Uterus (tissue), 4 donors: ENCODE results near the gene PLXDC2. TPM values are rescaled to one million over a fixed set of nuclear protein-coding genes. Genes with fewer than 3 reads are reported as not detected.

Source experiments
- DNase-seq, 2 donors: peaks; one replicate each; pipeline ENCODE4 v3.0.0-alpha.2; 2019 to 2020
- H3K27ac ChIP-seq, 2 donors: fragments of 200-600 bp; sonication (generic); 1 replicate in 1 of 2; 2 replicates in 1 of 2; pipeline ENCODE4 v1.5.1; 2016 to 2018
- H3K27me3 ChIP-seq, 2 donors: fragments of 200-600 bp; sonication (generic); one replicate each; pipeline ENCODE4 v1.5.1; 2018 to 2019; ENCODE audit warnings: control low read depth in 1 of 2
- H3K36me3 ChIP-seq, 2 donors: fragments of 200-600 bp; sonication (generic); one replicate each; pipeline ENCODE4 v1.5.1; 2019; ENCODE audit warnings: control low read depth in 1 of 2
- H3K4me1 ChIP-seq, 2 donors: fragments of 200-600 bp; sonication (generic); one replicate each; pipeline ENCODE4 v1.5.1; 2018 to 2019; ENCODE audit warnings: control low read depth in 1 of 2
- H3K4me3 ChIP-seq, 2 donors: fragments of 200-600 bp; sonication (generic); 1 replicate in 1 of 2; 2 replicates in 1 of 2; pipeline ENCODE4 v1.5.1; 2018 to 2019; ENCODE audit warnings: mild to moderate bottlenecking in 1 of 2
- H3K9me3 ChIP-seq, 2 donors: fragments of 200-600 bp; sonication (generic); one replicate each; pipeline ENCODE4 v1.5.1; 2019; ENCODE audit warnings: control low read depth in 1 of 2
- POLR2A ChIP-seq, 2 donors: fragments of 450-650 bp; IDR thresholded peaks; one replicate each; pipeline ENCODE4 v1.6.1; 2016; ENCODE audit warnings: antibody characterized with exemption in 2 of 2, mild to moderate bottlenecking in 1 of 2, moderate library complexity in 1 of 2
- intact Hi-C: fragments of 100-400 bp; cut with DNase I; formaldehyde crosslinking; loops from one replicate; pipeline ENCODE4 v1.15.1; 2023; ENCODE audit warnings: low total_unique reads
- total RNA-seq, 4 donors: library from RNA; depleted of rRNA in 3 of 4; stranded (reverse); fragments of >200 nt in 3 of 4; gene quantifications; one replicate each; pipeline versions ENCODE4 v1.1.0 to v1.2.4, GENCODE V29; 2014 to 2023
- TF ChIP-seq, protein P1 (sequence below), 4 experiments: fragments of 200-600 bp in 2 of 4; fragments of 450-650 bp in 2 of 4; sonication (generic) in 2 of 4; IDR thresholded peaks; one replicate each; pipeline ENCODE4 v1.5.1; 2016 to 2019; ENCODE audit warnings: antibody characterized with exemption in 4 of 4, mild to moderate bottlenecking in 2 of 4, moderate library complexity in 1 of 4
- donor health status: DM: yes; HTN: yes; CAD: no.

Gene PLXDC2
- total RNA-seq, 4 donors from 2014 or later, result 39.4 to 59.2 (median 52.2) TPM

DNA sequence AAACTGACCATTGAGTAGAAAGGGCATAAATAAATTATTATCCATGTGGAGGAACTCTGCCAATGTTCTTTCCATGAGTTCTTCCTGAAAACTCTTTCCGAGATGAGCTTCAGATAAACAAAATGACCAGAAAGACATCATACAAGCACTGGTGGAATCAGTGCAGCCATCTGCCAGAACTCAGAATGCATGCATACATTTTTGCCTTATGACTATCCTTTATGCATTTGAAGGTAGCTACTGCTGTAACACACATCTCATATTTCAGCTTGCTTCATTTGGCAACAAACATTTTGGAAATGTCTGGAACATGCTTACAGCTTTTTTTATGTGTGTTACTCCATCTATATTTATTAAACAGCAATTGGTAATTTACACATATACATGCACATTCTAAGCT, 448.9 kb downstream of the PLXDC2 start:
- TF ChIP-seq, protein P1, sequence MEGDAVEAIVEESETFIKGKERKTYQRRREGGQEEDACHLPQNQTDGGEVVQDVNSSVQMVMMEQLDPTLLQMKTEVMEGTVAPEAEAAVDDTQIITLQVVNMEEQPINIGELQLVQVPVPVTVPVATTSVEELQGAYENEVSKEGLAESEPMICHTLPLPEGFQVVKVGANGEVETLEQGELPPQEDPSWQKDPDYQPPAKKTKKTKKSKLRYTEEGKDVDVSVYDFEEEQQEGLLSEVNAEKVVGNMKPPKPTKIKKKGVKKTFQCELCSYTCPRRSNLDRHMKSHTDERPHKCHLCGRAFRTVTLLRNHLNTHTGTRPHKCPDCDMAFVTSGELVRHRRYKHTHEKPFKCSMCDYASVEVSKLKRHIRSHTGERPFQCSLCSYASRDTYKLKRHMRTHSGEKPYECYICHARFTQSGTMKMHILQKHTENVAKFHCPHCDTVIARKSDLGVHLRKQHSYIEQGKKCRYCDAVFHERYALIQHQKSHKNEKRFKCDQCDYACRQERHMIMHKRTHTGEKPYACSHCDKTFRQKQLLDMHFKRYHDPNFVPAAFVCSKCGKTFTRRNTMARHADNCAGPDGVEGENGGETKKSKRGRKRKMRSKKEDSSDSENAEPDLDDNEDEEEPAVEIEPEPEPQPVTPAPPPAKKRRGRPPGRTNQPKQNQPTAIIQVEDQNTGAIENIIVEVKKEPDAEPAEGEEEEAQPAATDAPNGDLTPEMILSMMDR (IDR thresholded peaks at IDR 0.05), result no peak
- no peak for TF ChIP-seq POLR2A (IDR thresholded peaks at IDR 0.05)
- Histone ChIP-seq H3K4me3 (no peak overlapping the region), H3K27me3 (no peaks in the 10 kb centered on the region), H3K27ac (no peak overlapping the region), H3K4me1 (no peaks in the 10 kb centered on the region), H3K36me3 (no peaks in the 10 kb centered on the region), H3K9me3 (no peaks in the 10 kb centered on the region)
- intact Hi-C loops, result no loop called here
- DNase-seq, result no peak

DNA sequence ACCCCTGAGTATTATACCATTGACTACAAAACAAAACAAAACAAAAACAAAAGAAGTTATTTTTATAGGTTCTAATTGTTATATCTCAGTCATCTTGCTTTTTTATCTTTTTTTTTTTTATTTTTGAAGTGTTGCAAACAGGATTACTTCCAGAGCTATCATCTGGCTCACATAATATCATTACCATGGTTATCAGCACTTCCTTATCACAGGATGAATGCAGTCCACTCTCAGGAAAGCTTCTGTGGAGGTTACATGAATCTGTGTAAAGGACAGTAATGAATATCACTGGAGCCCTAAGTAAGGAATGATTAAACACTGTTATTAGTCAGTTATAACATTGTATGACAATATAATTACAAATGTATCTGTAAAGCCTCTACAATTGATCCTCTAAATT, 451.5 kb downstream of the PLXDC2 start:
- Histone ChIP-seq H3K9me3 (no peaks in the 10 kb centered on the region), H3K27ac (no peak overlapping the region), H3K36me3 (no peaks in the 10 kb centered on the region), H3K4me1 (no peaks in the 10 kb centered on the region), H3K27me3 (no peaks in the 10 kb centered on the region), H3K4me3 (no peak overlapping the region)
- intact Hi-C loops, result no loop called here
- TF ChIP-seq POLR2A (IDR thresholded peaks at IDR 0.05), result no peak
- TF ChIP-seq, protein P1 (IDR thresholded peaks at IDR 0.05), result no peak
- DNase-seq, result no peak

DNA sequence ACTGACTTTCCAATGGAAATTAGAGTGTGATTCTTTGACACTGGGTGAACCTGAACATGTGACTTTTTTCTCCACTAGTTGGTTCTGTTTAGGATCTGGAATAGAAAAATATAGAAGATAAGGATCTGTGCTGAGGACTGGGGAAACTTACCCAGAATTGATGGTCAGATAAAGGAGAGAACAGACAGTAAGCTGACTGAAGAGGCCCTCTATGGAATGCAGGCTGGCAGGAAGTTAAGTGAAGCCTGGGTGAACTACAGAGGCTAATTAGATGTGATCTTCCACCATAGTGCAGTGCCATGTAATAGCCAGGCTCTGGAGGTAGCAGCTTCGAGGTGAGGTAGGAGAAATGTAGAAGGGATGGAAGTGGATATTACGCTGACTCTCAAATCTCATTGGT, 455.3 kb downstream of the PLXDC2 start:
- H3K4me3 ChIP-seq, result no peak overlapping the region
- TF ChIP-seq POLR2A (IDR thresholded peaks at IDR 0.05), result no peak
- TF ChIP-seq, protein P1 (IDR thresholded peaks at IDR 0.05), result no peak
- no peaks in the 10 kb centered on the region for H3K4me1 ChIP-seq
- H3K27ac ChIP-seq, result no peak overlapping the region
- intact Hi-C loops, result no loop called here
- H3K27me3 ChIP-seq, result no peaks in the 10 kb centered on the region
- H3K36me3 ChIP-seq, result no peaks in the 10 kb centered on the region
- no peak for DNase-seq
- H3K9me3 ChIP-seq, result no peaks in the 10 kb centered on the region

DNA sequence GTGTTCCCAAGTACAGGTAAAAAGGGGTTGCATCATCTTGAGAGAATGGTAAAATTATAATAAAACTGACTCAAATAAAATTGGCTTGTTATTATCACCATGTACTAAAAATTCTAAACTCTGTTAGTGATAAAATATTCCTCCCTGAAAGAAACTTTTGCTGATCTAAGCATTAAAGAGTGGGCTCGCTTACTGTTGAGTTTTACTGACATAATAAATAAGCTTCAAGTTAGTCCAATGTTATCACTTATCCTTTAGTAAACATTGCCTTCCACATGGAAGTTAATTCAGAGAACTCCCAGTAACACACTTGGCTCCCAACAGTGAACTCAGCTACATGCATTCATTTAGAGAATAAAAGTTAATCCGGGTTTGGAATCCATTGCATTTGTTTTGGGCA, 456.4 kb downstream of the PLXDC2 start:
- DNase-seq, result no peak
- no peak overlapping the region for H3K4me3 ChIP-seq
- no peaks in the 10 kb centered on the region for H3K27me3 ChIP-seq
- no peaks in the 10 kb centered on the region for H3K4me1 ChIP-seq
- TF ChIP-seq, protein P1 (IDR thresholded peaks at IDR 0.05), result no peak
- TF ChIP-seq POLR2A (IDR thresholded peaks at IDR 0.05), result no peak
- no peaks in the 10 kb centered on the region for H3K36me3 ChIP-seq
- H3K9me3 ChIP-seq, result no peaks in the 10 kb centered on the region
- intact Hi-C loops, result no loop called here
- H3K27ac ChIP-seq, result no peak overlapping the region

DNA sequence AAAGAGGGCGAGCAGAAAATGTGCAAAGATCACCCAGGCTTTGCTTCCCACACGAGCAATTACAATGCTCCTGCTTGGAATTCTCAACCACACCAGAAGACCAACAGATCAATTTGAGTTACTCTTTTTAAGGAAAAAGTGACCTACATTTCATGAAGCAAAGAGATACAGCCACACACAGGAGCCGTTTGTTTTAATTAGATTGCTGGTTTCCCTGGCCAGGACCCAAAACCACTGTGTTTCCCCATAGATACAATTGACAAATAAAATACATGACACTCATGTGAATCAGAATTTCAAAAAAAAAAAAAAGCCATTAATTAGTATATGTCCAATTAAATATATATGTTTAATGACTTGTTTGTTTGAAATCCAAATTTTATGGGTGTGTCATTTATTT, 458.3 kb downstream of the PLXDC2 start:
- Histone ChIP-seq H3K27ac (no peak overlapping the region), H3K4me3 (no peak overlapping the region), H3K27me3 (no peaks in the 10 kb centered on the region), H3K36me3 (no peaks in the 10 kb centered on the region), H3K4me1 (no peaks in the 10 kb centered on the region), H3K9me3 (no peaks in the 10 kb centered on the region)
- intact Hi-C loops, result no loop called here
- no peak for DNase-seq
- TF ChIP-seq, protein P1 (IDR thresholded peaks at IDR 0.05), result no peak
